Measurements from ENCODE around the gene WDR13.

DNA sequence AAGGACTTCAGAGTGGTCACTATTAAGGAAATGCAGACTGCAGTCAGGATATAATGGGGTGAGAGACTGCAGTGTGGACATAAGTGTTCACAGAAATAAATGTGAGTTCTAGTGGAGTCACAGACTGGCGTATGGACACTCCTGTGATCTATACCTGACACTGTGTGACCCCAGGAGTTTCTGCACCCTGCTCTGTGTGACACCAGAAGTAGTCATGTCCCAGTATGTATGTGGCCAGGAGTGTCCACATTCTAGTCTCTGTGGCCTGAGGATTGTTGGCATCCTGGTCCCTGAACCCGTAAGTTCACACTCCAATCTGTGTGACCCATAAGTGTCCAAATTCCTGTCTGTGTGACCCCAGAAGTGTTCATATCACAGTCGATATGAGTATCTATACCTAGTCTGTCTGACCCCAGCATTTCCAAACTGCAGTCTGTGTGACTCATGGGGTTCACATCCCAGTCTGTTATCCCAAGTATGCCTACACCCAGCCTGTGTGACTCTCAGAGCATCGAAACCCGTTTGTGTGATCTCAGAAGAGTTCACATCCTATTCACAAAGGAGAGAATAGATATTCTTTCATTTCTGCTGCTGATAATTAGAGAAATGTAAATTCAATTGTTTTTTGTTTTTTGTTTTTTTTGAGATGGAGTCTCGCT, 16.3 kb downstream of the WDR13 start:
- TF ChIP-seq, protein P1, sequence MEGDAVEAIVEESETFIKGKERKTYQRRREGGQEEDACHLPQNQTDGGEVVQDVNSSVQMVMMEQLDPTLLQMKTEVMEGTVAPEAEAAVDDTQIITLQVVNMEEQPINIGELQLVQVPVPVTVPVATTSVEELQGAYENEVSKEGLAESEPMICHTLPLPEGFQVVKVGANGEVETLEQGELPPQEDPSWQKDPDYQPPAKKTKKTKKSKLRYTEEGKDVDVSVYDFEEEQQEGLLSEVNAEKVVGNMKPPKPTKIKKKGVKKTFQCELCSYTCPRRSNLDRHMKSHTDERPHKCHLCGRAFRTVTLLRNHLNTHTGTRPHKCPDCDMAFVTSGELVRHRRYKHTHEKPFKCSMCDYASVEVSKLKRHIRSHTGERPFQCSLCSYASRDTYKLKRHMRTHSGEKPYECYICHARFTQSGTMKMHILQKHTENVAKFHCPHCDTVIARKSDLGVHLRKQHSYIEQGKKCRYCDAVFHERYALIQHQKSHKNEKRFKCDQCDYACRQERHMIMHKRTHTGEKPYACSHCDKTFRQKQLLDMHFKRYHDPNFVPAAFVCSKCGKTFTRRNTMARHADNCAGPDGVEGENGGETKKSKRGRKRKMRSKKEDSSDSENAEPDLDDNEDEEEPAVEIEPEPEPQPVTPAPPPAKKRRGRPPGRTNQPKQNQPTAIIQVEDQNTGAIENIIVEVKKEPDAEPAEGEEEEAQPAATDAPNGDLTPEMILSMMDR (IDR thresholded peaks at IDR 0.05), result no peak
- no peak for TF ChIP-seq ZNF317 (CRISPR knock-in tag; IDR thresholded peaks at IDR 0.05; ENCODE audit: borderline replicate concordance, low read depth)
- TF ChIP-seq, protein P2, sequence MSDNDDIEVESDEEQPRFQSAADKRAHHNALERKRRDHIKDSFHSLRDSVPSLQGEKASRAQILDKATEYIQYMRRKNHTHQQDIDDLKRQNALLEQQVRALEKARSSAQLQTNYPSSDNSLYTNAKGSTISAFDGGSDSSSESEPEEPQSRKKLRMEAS (CRISPR knock-in tag; IDR thresholded peaks at IDR 0.05), result no peak
- no peak for TF ChIP-seq ZNF263 (CRISPR knock-in tag; IDR thresholded peaks at IDR 0.05; ENCODE audit: low read depth)
- TF ChIP-seq, protein P3, sequence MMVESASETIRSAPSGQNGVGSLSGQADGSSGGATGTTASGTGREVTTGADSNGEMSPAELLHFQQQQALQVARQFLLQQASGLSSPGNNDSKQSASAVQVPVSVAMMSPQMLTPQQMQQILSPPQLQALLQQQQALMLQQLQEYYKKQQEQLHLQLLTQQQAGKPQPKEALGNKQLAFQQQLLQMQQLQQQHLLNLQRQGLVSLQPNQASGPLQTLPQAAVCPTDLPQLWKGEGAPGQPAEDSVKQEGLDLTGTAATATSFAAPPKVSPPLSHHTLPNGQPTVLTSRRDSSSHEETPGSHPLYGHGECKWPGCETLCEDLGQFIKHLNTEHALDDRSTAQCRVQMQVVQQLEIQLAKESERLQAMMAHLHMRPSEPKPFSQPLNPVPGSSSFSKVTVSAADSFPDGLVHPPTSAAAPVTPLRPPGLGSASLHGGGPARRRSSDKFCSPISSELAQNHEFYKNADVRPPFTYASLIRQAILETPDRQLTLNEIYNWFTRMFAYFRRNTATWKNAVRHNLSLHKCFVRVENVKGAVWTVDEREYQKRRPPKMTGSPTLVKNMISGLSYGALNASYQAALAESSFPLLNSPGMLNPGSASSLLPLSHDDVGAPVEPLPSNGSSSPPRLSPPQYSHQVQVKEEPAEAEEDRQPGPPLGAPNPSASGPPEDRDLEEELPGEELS (CRISPR knock-in tag; IDR thresholded peaks at IDR 0.05), result no peak
- no peak for TF ChIP-seq NFE2L1 (CRISPR knock-in tag; IDR thresholded peaks at IDR 0.05)
- no peak for TF ChIP-seq TEAD4 (CRISPR knock-in tag; IDR thresholded peaks at IDR 0.05)
- TF ChIP-seq CREB1 (CRISPR knock-in tag; IDR thresholded peaks at IDR 0.05), result no peak
- TF ChIP-seq NFYB (CRISPR knock-in tag; conservative IDR thresholded peaks at IDR 0.05; ENCODE audit: low read depth), result no peak
- TF ChIP-seq CREM (CRISPR knock-in tag; IDR thresholded peaks at IDR 0.05), result no peak
- no peak for TF ChIP-seq NR1H2 (CRISPR knock-in tag; IDR thresholded peaks at IDR 0.05)
